Calu3 (cell line): ENCODE measurements around the gene CNGA2. TPM values are rescaled to one million over a fixed set of nuclear protein-coding genes. Genes with fewer than 3 reads are reported as not detected.

Experiments used
- BruUV-seq: library from RNA; stranded (reverse); fragments of 400-500 nt; replicated peaks from 2 replicates; lab custom pipeline; 2021; lab: Mats Ljungman, UMichigan
- CTCF ChIA-PET: fragments of 300-600 bp; sonication (Branson Sonifier 250); formaldehyde crosslinking; loops from one replicate; lab custom pipeline; 2022; ENCODE audit warnings: antibody characterized with exemption; lab: Charles Lee
- DNase-seq: peaks from one replicate; pipeline ENCODE4 v3.0.0; 2022
- H3K27ac Mint-ChIP-seq: one replicate; pipeline ENCODE4 v1.8.0; 2022; ENCODE audit warnings: mixed read lengths; ENCODE audit not compliant: unreplicated experiment
- H3K27me3 Mint-ChIP-seq: one replicate; pipeline ENCODE4 v1.8.0; 2022; ENCODE audit warnings: mixed read lengths; ENCODE audit not compliant: unreplicated experiment
- H3K36me3 Mint-ChIP-seq: one replicate; pipeline ENCODE4 v1.8.0; 2022; ENCODE audit warnings: mild to moderate bottlenecking, moderate library complexity, mixed read lengths; ENCODE audit not compliant: insufficient read depth, unreplicated experiment
- H3K4me1 Mint-ChIP-seq: one replicate; pipeline ENCODE4 v1.8.0; 2022; ENCODE audit warnings: mild to moderate bottlenecking, low read depth, mixed read lengths; ENCODE audit not compliant: unreplicated experiment
- H3K4me3 Mint-ChIP-seq: one replicate; pipeline ENCODE4 v1.8.0; 2022; ENCODE audit warnings: mild to moderate bottlenecking, low read depth, moderate library complexity, mixed read lengths; ENCODE audit not compliant: unreplicated experiment
- H3K9me3 Mint-ChIP-seq: one replicate; pipeline ENCODE4 v1.8.0; 2022; ENCODE audit warnings: low read depth, mixed read lengths; ENCODE audit not compliant: unreplicated experiment
- intact Hi-C: fragments of 100-400 bp; cut with micrococcal nuclease; formaldehyde crosslinking; loops from one replicate; pipeline ENCODE4 v1.10.0; 2022; ENCODE audit not compliant: unreplicated experiment
- total RNA-seq: library from RNA; stranded (reverse); gene quantifications from 2 replicates; pipeline ENCODE4 v1.2.3, GENCODE V29; 2022
- TF ChIP-seq, protein P1 (sequence below): fragments of 200-600 bp; IDR thresholded peaks from one replicate; pipeline ENCODE4 v1.8.0; 2022; ENCODE audit warnings: antibody characterized with exemption; ENCODE audit not compliant: unreplicated experiment

CNGA2 gene
- total RNA-seq, 1 experiment from 2014 or later = not detected

DNA sequence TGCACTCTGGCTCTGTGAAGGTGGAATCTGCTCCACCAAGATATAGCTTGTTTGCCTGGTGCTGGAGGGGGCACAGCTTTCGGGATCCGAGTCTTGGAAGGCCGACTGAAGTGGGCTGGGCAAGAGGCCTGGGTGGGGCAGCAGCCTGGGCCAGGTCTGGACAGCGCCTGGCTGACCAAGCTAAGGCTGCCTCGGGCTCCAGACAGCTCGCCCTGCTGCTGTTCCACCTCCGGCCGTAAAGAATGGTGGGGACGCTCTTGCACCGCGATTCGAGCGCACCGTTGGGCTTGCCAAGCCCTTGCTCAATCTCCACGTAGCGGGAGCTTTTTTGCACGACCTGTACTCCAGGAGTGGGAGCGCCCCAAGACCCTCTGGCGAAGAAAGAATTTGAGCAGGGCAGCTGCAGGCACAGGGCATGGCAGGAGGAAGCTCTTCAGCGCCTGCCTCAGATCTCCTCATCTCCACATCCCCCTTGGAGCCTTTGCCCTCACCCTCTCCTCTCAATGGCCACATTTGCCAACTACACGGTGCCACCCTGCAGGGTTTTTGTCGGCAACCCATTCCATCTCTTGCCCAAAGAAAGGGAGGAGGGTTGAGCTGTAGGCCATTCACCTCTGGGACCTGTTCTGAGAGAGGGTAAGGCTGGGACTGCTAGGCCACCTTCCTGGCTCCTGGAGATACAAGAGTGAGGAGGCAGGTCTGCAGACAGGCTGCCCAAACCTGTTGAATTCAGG is 18.9 kb downstream of the CNGA2 start:
- CTCF ChIA-PET = interaction anchor here (0.8 to 2.0 kb wide), 6 partner anchors 10 to 1068 kb away, joined by 3 to 25 read pairs (median 4); no protein-coding TSS in a partner anchor
- Mint-ChIP-seq H3K4me3 (peak overlapping the region; percentile 53), H3K4me1 (peaks cover 9% of the 10 kb centered on the region), H3K27me3 (peaks cover 75% of the 10 kb centered on the region), H3K27ac (peak overlapping the region; percentile 45), H3K9me3 (no peaks in the 10 kb centered on the region), H3K36me3 (no peaks in the 10 kb centered on the region)
- TF ChIP-seq, protein P1, sequence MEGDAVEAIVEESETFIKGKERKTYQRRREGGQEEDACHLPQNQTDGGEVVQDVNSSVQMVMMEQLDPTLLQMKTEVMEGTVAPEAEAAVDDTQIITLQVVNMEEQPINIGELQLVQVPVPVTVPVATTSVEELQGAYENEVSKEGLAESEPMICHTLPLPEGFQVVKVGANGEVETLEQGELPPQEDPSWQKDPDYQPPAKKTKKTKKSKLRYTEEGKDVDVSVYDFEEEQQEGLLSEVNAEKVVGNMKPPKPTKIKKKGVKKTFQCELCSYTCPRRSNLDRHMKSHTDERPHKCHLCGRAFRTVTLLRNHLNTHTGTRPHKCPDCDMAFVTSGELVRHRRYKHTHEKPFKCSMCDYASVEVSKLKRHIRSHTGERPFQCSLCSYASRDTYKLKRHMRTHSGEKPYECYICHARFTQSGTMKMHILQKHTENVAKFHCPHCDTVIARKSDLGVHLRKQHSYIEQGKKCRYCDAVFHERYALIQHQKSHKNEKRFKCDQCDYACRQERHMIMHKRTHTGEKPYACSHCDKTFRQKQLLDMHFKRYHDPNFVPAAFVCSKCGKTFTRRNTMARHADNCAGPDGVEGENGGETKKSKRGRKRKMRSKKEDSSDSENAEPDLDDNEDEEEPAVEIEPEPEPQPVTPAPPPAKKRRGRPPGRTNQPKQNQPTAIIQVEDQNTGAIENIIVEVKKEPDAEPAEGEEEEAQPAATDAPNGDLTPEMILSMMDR = peak; percentile 87
- BruUV-seq = no TSS peak
- intact Hi-C loops = loop anchor here (1.0 to 10.0 kb wide), 8 partner anchors 35 to 1064 kb away; no protein-coding TSS in a partner anchor
- peak; percentile 70 for DNase-seq

- peak overlapping the region; percentile 45 for H3K27ac Mint-ChIP-seq
- H3K27me3 Mint-ChIP-seq = peaks cover 72% of the 10 kb centered on the region
- no peaks in the 10 kb centered on the region for H3K36me3 Mint-ChIP-seq
- TF ChIP-seq, protein P1 = no peak
- no peaks in the 10 kb centered on the region for H3K9me3 Mint-ChIP-seq
- BruUV-seq = no TSS peak
- peaks cover 9% of the 10 kb centered on the region for H3K4me1 Mint-ChIP-seq
- CTCF ChIA-PET = interaction anchor here (1.1 to 2.0 kb wide), 4 partner anchors 35 to 1067 kb away, joined by 3 to 25 read pairs (median 4); no protein-coding TSS in a partner anchor
- peak; percentile 73 for DNase-seq
- H3K4me3 Mint-ChIP-seq = peak overlapping the region; percentile 53
- intact Hi-C loops = loop anchor here (1.0 to 10.0 kb wide), 7 partner anchors 228 to 1063 kb away; no protein-coding TSS in a partner anchor
Measured at GRCh38 chrX:151754047-151754429, 19.5 kb downstream of the CNGA2 start.

DNA sequence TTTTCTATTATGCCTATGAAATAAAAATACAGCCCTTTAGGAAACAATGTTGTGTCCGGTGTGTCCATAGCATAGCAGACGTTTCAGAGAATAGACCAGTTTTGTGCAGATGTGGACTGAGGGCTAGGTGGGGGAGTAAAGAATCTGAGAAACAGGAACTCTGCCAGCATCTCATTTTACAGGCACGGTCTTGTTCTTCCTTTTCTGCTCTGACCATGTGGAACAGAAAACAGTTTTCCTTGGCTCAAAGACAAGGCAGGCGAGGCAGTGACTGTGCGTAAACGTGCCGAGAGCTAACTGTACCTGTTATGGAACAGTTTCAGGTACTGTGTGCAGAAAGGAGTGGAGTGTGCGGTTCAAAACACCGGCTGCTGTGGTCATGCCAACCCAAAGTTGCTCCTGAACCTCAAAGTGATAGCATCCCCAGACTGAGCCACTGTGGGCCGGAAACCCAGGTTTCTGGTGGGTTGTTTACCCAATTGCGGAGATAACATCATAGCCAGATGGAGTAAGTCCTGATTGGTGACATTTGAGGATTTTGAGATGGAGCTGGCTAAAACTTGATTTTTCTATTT is 20.2 kb downstream of the CNGA2 start:
- TF ChIP-seq, protein P1 = no peak
- Mint-ChIP-seq H3K9me3 (no peaks in the 10 kb centered on the region), H3K4me1 (peaks cover 9% of the 10 kb centered on the region), H3K4me3 (no peak overlapping the region), H3K27ac (no peak overlapping the region), H3K36me3 (no peaks in the 10 kb centered on the region), H3K27me3 (peaks cover 65% of the 10 kb centered on the region)
- CTCF ChIA-PET = no interaction called here
- no TSS peak for BruUV-seq
- intact Hi-C loops = loop anchor here (1.0 to 10.0 kb wide), 7 partner anchors 228 to 1063 kb away; no protein-coding TSS in a partner anchor
- no peak for DNase-seq

- Mint-ChIP-seq H3K4me1 (peaks cover 1% of the 10 kb centered on the region), H3K27me3 (peaks cover 35% of the 10 kb centered on the region), H3K27ac (no peak overlapping the region), H3K4me3 (no peak overlapping the region), H3K36me3 (no peaks in the 10 kb centered on the region), H3K9me3 (no peaks in the 10 kb centered on the region)
- BruUV-seq = no TSS peak
- TF ChIP-seq, protein P1 = no peak
- no peak for DNase-seq
- CTCF ChIA-PET = interaction anchor here (1.0 kb wide), 1 partner anchor 876 kb away, joined by 3 read pairs; no protein-coding TSS in a partner anchor
- intact Hi-C loops = loop anchor here (10.0 kb wide), 2 partner anchors 306 to 686 kb away; no protein-coding TSS in a partner anchor
Measured at GRCh38 chrX:151759041-151759708, 24.6 kb downstream of the CNGA2 start.
